ENCODE measurements around the gene KCNJ14. TPM values are rescaled to one million over a fixed set of nuclear protein-coding genes. Genes with fewer than 3 reads are reported as not detected.

Gene KCNJ14
- total and polyA plus RNA-seq, 2 donors (not counting 3 experiments of a cell fraction or from before 2014, with no cell fraction given), result 0.26 to 1.4 TPM

DNA sequence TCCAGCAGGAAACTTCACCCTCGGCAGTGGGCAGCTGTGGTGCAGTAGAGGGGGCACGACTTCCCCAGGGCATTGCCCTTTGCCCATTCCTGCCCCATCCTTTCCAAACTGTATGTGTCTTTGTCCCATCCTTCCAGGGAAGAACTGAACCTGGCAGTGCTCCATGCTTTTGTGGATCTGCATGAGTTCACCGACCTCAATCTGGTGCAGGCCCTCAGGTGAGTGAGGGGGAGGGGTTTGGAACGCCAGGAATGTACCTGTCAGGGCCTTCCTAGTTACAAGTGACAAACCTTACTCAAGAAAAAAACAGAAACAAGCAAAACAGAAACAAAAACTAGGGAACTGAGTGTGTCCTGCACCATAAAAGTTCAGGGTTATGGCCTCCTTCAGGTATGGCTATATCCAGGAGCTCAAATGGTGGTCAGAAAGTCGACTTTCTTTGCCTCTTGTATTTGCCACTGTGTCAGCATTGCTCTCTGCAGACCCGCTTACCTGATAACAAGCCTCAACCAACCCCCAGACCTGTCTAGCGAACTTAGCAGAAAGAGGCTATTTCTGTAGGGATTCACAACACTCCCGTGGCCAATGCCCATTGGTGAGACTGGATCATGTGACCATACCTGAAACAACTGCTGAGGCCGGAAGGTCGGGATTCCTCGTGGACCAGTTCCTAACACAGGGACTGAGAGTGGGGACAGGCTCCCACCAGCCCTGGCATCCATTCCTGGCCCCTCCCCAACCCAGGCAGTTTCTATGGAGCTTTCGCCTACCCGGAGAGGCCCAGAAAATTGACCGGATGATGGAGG is 18.0 kb downstream of the KCNJ14 start:
- DNase-seq (ENCODE audit: low read depth, low spot score) (no peak), FAIRE-seq (no peak)
- no TSS peak for BruUV-seq (replicated peaks)
- Histone ChIP-seq H2AFZ (ENCODE audit: low read depth, low read length) (no peak overlapping the region), H3K36me3 (ENCODE audit: control insufficient read depth in 2 of 2, extremely low read depth in 1 of 2, insufficient read depth in 2 of 2, low read length in 2 of 2) (peaks cover 25 to 66% of the 10 kb centered on the region in 2 experiments), H3K9me1 (replicated peaks; ENCODE audit: control insufficient read depth, extremely low read depth, insufficient read depth, low read length) (no peaks in the 10 kb centered on the region), H3K27ac (ENCODE audit: insufficient read depth, low read depth, low read length) (no peak overlapping the region), H3K9me3 (replicated peaks; ENCODE audit: control insufficient read depth, insufficient read depth, low read length) (no peaks in the 10 kb centered on the region), H3K9ac (replicated peaks; ENCODE audit: extremely low read depth, insufficient read depth, low read length) (no peak overlapping the region), H3K79me2 (ENCODE audit: control insufficient read depth, insufficient read depth, low read length) (peaks cover 22% of the 10 kb centered on the region), H3K4me2 (ENCODE audit: insufficient read depth, low read length) (no peak overlapping the region), H3K4me1 (ENCODE audit: control insufficient read depth, extremely low read depth, insufficient read depth, low read length) (peaks cover 8% of the 10 kb centered on the region), H3K27me3 (ENCODE audit: control insufficient read depth in 2 of 2, insufficient read depth in 2 of 2, low read length in 2 of 2) (no peaks in the 10 kb centered on the region), H3K4me3 (replicated peaks in 1 of 3; ENCODE audit: insufficient read depth in 1 of 3, low read depth in 1 of 3, low read length in 3 of 3) (no peak overlapping the region), H4K20me1 (replicated peaks; ENCODE audit: control insufficient read depth, extremely low read depth, insufficient read depth, low read length) (no peaks in the 10 kb centered on the region)
- intact Hi-C loops (cut with micrococcal nuclease) (no loop called here), dilution Hi-C loops (cut with MboI; ENCODE audit: extremely low pct_ligation_motif_present, low sequenced_read_pairs) (no loop called here)
- ChIA-PET CTCF (interaction anchor here (1.4 kb wide), 1 partner anchor 82 kb away, joined by 3 read pairs; the partner anchor contains the start of gene KDELR1), POLR2A (no interaction called here)
- TF ChIP-seq, protein P1, sequence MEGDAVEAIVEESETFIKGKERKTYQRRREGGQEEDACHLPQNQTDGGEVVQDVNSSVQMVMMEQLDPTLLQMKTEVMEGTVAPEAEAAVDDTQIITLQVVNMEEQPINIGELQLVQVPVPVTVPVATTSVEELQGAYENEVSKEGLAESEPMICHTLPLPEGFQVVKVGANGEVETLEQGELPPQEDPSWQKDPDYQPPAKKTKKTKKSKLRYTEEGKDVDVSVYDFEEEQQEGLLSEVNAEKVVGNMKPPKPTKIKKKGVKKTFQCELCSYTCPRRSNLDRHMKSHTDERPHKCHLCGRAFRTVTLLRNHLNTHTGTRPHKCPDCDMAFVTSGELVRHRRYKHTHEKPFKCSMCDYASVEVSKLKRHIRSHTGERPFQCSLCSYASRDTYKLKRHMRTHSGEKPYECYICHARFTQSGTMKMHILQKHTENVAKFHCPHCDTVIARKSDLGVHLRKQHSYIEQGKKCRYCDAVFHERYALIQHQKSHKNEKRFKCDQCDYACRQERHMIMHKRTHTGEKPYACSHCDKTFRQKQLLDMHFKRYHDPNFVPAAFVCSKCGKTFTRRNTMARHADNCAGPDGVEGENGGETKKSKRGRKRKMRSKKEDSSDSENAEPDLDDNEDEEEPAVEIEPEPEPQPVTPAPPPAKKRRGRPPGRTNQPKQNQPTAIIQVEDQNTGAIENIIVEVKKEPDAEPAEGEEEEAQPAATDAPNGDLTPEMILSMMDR (IDR thresholded peaks at IDR 0.05; ENCODE audit: extremely low read depth in 1 of 2, insufficient read depth in 1 of 2, low read depth in 1 of 2, low read length in 2 of 2), result no peak
- TF ChIP-seq, protein P2, sequence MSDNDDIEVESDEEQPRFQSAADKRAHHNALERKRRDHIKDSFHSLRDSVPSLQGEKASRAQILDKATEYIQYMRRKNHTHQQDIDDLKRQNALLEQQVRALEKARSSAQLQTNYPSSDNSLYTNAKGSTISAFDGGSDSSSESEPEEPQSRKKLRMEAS (IDR thresholded peaks at IDR 0.05; ENCODE audit: insufficient read depth, insufficient read length), result no peak
- TF ChIP-seq POLR2A (IDR thresholded peaks at IDR 0.05; ENCODE audit: low read depth, low read length), result no peak
- no peak for TF ChIP-seq MYC (IDR thresholded peaks at IDR 0.05; ENCODE audit: low read depth, low read length)
- TF ChIP-seq JUN (IDR thresholded peaks at IDR 0.05; ENCODE audit: borderline replicate concordance, insufficient read depth, insufficient read length, low read depth), result no peak
- TF ChIP-seq FOS (IDR thresholded peaks at IDR 0.05; ENCODE audit: borderline replicate concordance, insufficient read depth, low read length), result no peak
- TF ChIP-seq POLR2AphosphoS5 (IDR thresholded peaks at IDR 0.05; ENCODE audit: insufficient read depth, low read depth, low read length), result no peak
- TF ChIP-seq GATA2 (IDR thresholded peaks at IDR 0.05; ENCODE audit: insufficient read depth, insufficient read length, low read depth, low read length), result no peak
- no peak for TF ChIP-seq EZH2 (IDR thresholded peaks at IDR 0.05; ENCODE audit: borderline replicate concordance, low read depth, low read length, severe bottlenecking)
